Pulmonary artery endothelial cell (primary cell): ENCODE data around the gene TEX29. TPM values are rescaled to one million over a fixed set of nuclear protein-coding genes. Genes with fewer than 3 reads are reported as not detected.

Experiments
- DNase-seq: peaks from one replicate; pipeline ENCODE4 v3.0.0-alpha.2; 2011; ENCODE audit warnings: low read depth, low spot score
- total RNA-seq: library from RNA; depleted of rRNA; stranded (reverse); fragments of >200 nt; gene quantifications from 2 replicates; pipeline ENCODE4 v1.2.3, GENCODE V29; 2014

TEX29 gene
- total RNA-seq, 1 donor from 2014 or later, result not detected

DNA sequence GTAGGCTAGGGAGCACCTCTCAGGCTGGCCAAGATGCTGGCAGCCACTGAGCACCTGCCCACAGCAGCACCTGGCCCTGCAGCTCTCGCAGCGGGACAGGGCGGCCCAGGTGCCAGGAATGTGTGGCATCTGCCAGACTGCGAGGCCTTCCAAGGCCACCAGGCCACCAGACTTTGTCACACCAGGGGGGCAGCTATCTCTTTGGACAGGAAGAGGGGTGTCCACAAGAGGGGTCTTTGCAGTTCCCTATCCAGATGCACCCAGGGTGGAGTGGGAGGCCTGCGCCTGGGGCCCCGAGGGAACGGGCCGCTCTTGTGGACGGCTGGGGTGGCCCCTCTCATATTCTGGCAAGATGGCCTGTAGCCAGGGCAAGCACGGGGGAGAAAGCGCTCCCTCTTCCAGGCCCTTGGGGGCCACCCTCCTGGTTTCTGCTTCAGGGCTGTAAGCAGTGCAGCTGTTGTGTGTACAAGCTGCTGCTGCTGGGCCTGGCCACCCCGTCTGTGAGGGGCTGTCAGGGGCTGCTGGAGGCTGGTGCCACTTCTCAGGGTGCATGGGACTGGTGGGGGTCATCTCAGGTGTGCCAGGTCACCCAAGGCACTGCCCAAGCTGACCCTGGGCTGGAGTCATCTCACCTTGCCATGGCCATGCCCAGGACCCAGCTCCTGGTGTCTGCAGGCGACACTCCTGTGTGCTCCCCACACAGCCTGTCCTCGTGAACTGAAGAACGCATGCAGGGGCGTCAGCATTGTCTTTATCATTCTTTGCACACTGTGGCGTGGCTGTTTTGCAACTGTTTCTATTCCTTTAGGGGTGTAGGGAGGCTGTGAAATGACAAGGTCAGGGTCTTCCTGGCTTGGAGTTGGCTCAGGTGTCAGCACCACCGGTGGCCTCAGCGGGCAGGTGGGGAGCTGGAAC lies 1.8 kb downstream of the TEX29 start:
- DNase-seq, result no peak

DNA sequence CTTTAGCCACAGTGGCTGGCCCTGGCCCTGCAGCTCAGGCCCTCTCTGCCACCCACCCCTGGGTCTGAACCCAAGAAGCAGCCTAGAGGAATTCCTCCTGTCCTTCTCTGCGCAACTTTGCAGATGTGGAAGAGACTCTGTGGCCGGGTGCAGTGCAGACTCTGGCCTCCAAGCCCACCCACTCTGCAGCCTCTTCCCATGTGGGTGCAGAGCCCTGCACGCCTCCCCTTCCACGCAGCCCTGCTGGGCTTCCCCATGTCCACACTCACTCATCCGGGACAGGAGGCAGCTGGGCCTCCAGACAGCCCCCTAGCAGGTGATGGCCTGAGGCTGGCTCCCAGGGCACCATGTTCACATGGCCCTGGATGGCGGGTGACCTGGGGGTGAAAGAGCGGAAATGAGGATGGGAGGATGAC lies 2.5 kb downstream of the TEX29 start:
- no peak for DNase-seq

DNA sequence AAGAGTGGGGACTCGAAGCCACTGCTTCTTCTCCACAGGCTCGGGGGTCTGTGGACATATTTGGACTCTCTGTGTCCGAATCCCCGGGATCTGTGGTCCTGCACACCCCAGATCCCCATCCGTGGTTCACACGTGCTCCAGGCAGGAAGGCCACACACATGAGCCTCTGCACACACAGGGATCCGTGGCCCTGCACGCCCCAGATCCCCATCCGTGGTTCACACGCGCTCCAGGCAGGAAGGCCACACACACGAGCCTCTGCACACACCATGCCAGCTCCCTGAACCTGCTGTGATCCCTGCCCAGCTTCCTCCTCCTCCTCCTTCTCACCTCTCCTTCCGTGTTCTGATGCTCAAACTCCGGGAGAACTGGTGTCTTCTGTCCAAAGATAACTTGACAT lies 3.1 kb downstream of the TEX29 start:
- no peak for DNase-seq

DNA sequence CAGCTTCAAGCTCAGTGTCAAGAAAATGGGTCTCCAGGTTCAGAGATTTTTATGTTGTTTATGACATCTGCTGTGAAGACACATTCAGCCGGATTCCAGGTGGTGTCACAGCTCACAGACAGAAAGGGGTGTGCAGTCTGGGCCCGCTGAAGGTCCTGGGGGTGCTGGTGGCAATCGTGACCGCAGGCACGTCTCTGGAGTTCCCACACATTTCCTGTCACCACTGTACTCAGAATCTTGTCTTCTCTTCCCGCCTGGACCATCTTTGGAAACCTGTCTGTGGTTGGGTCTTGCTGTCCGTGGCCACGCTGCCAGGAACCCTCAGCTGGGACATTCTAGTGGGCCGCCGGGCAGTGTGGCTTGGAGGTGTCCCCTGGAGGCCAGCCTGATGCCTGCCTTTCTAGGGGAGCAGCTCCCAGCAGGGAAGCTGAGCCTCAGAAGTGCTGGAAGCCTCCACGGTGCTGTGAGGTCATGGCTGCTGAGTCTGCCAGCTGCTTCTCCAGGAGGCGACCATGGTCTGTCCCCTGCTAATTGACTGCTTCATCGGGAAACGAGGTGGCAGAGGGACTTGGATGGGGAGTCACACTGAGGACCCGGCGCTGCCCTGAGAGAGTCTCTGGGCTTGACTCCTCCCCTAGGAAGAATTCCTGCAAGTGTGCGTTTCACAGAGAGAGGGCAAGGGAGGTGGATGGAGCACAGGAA lies 3.7 kb downstream of the TEX29 start:
- DNase-seq, result no peak

DNA sequence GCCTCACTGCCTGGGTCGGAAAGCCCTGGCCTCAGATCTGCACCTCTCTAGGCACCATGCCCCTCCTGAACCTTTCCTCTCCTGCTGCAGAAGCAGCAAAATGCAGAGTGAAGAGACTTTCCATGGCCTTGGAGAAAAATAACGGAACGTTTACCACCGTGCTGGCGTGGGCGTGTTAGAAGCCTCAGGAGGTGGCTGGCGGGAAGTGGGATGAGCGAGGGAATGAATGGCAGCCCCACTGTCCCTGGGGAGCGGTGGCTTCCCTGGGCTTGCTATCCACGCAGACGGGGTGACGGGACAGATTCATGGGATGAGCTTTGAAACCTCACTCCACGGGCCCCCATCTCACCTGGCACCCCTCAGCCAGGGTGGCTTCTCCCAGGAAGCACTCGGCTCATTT lies 4.3 kb downstream of the TEX29 start:
- no peak for DNase-seq

GRCh38 chr13:111325146-111325890 lies 4.9 kb downstream of the TEX29 start:
- DNase-seq, result no peak

GRCh38 chr13:111325941-111326620 lies 5.6 kb downstream of the TEX29 start:
- no peak for DNase-seq

GRCh38 chr13:111326621-111326965 lies 6.2 kb downstream of the TEX29 start:
- no peak for DNase-seq

GRCh38 chr13:111326981-111327642 lies 6.7 kb downstream of the TEX29 start:
- DNase-seq, result no peak

GRCh38 chr13:111327730-111328573 lies 7.5 kb downstream of the TEX29 start:
- DNase-seq, result no peak

GRCh38 chr13:111328574-111329410 lies 8.3 kb downstream of the TEX29 start:
- no peak for DNase-seq

GRCh38 chr13:111329641-111330040 lies 9.2 kb downstream of the TEX29 start:
- DNase-seq, result no peak

- no peak for DNase-seq
Measured at GRCh38 chr13:111330066-111330610, 9.7 kb downstream of the TEX29 start.

- no peak for DNase-seq
Measured at GRCh38 chr13:111335298-111335697, 14.9 kb downstream of the TEX29 start.

- DNase-seq, result no peak
Measured at GRCh38 chr13:111336666-111337065, 16.2 kb downstream of the TEX29 start.

- no peak for DNase-seq
Measured at GRCh38 chr13:111337206-111337605, 16.8 kb downstream of the TEX29 start.

GRCh38 chr13:111337741-111338140 lies 17.3 kb downstream of the TEX29 start:
- no peak for DNase-seq

GRCh38 chr13:111338841-111339240 lies 18.4 kb downstream of the TEX29 start:
- DNase-seq, result no peak
